ENCODE data around the gene ITLN2.

DNA sequence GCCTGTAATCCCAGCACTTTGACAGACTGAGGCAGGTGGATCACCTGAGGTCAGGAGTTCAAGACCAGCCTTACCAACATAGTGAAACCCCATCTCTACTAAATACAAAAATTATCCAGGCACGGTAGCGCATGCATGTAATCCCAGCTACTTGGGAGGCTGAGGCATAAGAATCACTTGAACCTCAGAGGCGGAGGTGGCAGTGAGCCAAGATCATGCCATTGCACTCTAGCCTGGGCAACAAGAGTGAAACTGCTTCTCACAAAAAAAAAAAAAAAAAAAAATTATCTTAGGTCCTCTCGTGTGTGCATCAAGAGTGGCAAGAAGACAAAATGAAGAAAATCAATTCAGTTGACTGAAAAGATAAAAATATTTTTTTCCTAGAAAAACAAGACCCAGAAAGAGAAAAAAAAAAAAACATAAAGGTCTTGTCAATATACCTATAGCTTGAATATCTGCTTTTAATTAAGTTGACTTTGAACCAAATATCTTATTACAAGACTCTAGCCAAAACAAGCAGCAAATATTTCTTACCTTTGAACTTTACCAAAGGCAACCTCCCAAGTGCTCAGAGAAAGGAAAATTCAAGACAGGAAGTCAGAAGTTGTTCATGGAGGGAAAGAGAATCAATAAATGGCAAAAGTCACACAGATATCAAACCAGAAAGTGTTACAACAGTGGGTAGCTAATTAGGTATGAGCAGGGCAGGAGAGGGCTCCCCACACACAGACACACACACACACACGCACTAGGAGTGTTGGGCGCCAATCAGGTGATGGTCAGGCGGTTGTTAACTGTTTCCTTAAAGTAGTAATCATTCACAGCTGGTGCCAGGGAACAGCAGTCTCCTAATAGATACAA is 29.6 kb downstream of the ITLN2 start:
- TF ChIP-seq GATA2 (IDR thresholded peaks at IDR 0.05; ENCODE audit: low read depth, low read length) (no peak), GATA3 (IDR thresholded peaks at IDR 0.05; ENCODE audit: low read depth, low read length) (no peak)

Data from SH-SY5Y (cell line).